Measurements from ENCODE around the gene UBASH3A.

The UBASH3A gene

DNA sequence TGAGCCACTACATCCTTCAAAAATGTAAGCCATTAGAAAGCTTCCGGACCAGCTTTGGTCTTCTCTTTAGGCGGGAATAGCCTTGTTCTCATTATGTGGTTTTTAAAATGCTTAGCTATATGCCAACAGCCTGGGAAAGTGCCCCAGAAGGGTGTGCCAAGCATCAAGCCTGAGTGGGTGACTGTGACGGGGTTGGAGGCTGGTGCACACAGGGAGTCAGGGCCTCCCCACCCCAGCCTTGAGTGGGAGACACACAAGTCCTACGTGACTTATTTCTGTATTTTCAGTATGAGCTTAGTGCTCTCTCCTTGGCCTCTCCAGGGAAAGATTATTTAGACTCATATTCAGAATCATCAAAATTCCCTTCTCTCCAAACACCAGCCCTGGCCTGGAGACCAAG is 9.8 kb downstream of the UBASH3A start:
- H3K36me3 ChIP-seq (replicated peaks in 1 of 2; ENCODE audit: control insufficient read depth in 2 of 2, insufficient read depth in 2 of 2, low read length in 2 of 2): no peaks in the 10 kb centered on the region
- H2AFZ ChIP-seq (ENCODE audit: low read length): no peak overlapping the region
- H2BK120ac ChIP-seq (ENCODE audit: low read depth, low read length): no peak overlapping the region
- no peaks in the 10 kb centered on the region for H3K27me3 ChIP-seq (ENCODE audit: control insufficient read depth in 3 of 3, insufficient read depth in 3 of 3, low read depth in 1 of 3, low read length in 3 of 3)
- no peak overlapping the region for H3K9ac ChIP-seq (ENCODE audit: low read depth, low read length, poor library complexity)
- no peak overlapping the region for H2BK15ac ChIP-seq (ENCODE audit: low read length)
- H3K14ac ChIP-seq (ENCODE audit: low read length): no peak overlapping the region
- no peak overlapping the region for H3K4ac ChIP-seq (ENCODE audit: low read length)
- H3K9me3 ChIP-seq (replicated peaks in 1 of 2; ENCODE audit: control insufficient read depth in 2 of 2, insufficient read depth in 1 of 2, low read depth in 1 of 2, low read length in 2 of 2): peaks cover 0 to 5% of the 10 kb centered on the region in 2 donors
- H4K8ac ChIP-seq (ENCODE audit: low read depth, low read length): no peak overlapping the region
- peaks cover 0 to 5% of the 10 kb centered on the region in 2 donors for H3K4me1 ChIP-seq (ENCODE audit: control insufficient read depth in 2 of 2, insufficient read depth in 1 of 2, low read depth in 1 of 2, low read length in 2 of 2)
- no peak overlapping the region for H3K4me2 ChIP-seq (ENCODE audit: insufficient read depth, low read length, poor library complexity, severe bottlenecking)
- WGBS, 2 donors (ENCODE audit: extremely low coverage in 2 of 2, insufficient read length in 2 of 2, insufficient replicate concordance in 1 of 2): no CpG with 5 or more reads among the region's 4 CpGs
- H4K91ac ChIP-seq (ENCODE audit: low read depth, low read length, poor library complexity): no peak overlapping the region
- no peak overlapping the region for H2AK5ac ChIP-seq (ENCODE audit: low read depth, low read length)
- no peak overlapping the region for H3K18ac ChIP-seq (ENCODE audit: low read length)
- H3K79me1 ChIP-seq (ENCODE audit: low read depth, low read length): no peaks in the 10 kb centered on the region
- no peak overlapping the region for H3K27ac ChIP-seq (replicated peaks; ENCODE audit: low read length)
- no peak for DNase-seq (ENCODE audit: low spot score)
- H3K23ac ChIP-seq (ENCODE audit: low read depth, low read length, poor library complexity): no peak overlapping the region
- no peak overlapping the region for H3K4me3 ChIP-seq (ENCODE audit: low read length in 2 of 2)
- H2BK12ac ChIP-seq (ENCODE audit: low read length): no peak overlapping the region
- no peak overlapping the region for H2BK5ac ChIP-seq (ENCODE audit: low read length)

DNA sequence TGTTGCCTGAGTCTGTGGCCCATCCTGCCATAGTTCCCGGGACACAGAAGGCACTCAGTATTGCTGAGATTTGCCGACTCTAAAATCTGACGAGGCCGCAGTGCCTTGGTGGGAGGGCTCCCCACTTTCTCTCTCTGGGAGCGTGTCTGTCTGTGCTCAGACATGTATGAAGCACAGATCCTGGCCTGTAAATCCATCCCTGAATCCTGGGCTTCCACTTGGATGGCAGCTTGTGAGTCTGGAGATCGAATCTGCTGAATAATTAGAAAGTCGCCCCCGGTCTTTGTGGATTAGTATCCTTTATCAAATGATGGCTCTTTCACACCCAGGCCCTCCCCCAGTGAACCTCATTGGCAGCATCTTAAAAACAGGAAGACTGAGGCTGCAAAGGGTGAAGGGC is 10.4 kb downstream of the UBASH3A start:
- no peak overlapping the region for H4K8ac ChIP-seq (ENCODE audit: low read depth, low read length)
- H4K91ac ChIP-seq (ENCODE audit: low read depth, low read length, poor library complexity): no peak overlapping the region
- no peak overlapping the region for H3K18ac ChIP-seq (ENCODE audit: low read length)
- H3K9me3 ChIP-seq (replicated peaks in 1 of 2; ENCODE audit: control insufficient read depth in 2 of 2, insufficient read depth in 1 of 2, low read depth in 1 of 2, low read length in 2 of 2): peaks cover 0 to 5% of the 10 kb centered on the region in 2 donors
- no peak overlapping the region for H3K4me3 ChIP-seq (ENCODE audit: low read length in 2 of 2)
- H3K4me2 ChIP-seq (ENCODE audit: insufficient read depth, low read length, poor library complexity, severe bottlenecking): no peak overlapping the region
- no peak overlapping the region for H2AFZ ChIP-seq (ENCODE audit: low read length)
- no peak overlapping the region for H2BK12ac ChIP-seq (ENCODE audit: low read length)
- H3K4me1 ChIP-seq (ENCODE audit: control insufficient read depth in 2 of 2, insufficient read depth in 1 of 2, low read depth in 1 of 2, low read length in 2 of 2): peaks cover 0 to 5% of the 10 kb centered on the region in 2 donors
- H3K27me3 ChIP-seq (ENCODE audit: control insufficient read depth in 3 of 3, insufficient read depth in 3 of 3, low read depth in 1 of 3, low read length in 3 of 3): no peaks in the 10 kb centered on the region
- H2AK5ac ChIP-seq (ENCODE audit: low read depth, low read length): no peak overlapping the region
- H3K4ac ChIP-seq (ENCODE audit: low read length): no peak overlapping the region
- H2BK5ac ChIP-seq (ENCODE audit: low read length): no peak overlapping the region
- H3K9ac ChIP-seq (ENCODE audit: low read depth, low read length, poor library complexity): no peak overlapping the region
- no peak overlapping the region for H3K27ac ChIP-seq (replicated peaks; ENCODE audit: low read length)
- DNase-seq (ENCODE audit: low spot score): no peak
- WGBS, 2 donors (ENCODE audit: extremely low coverage in 2 of 2, insufficient read length in 2 of 2, insufficient replicate concordance in 1 of 2): no CpG with 5 or more reads among the region's 8 CpGs
- H3K79me1 ChIP-seq (ENCODE audit: low read depth, low read length): no peaks in the 10 kb centered on the region
- H2BK120ac ChIP-seq (ENCODE audit: low read depth, low read length): no peak overlapping the region
- no peaks in the 10 kb centered on the region for H3K36me3 ChIP-seq (replicated peaks in 1 of 2; ENCODE audit: control insufficient read depth in 2 of 2, insufficient read depth in 2 of 2, low read length in 2 of 2)
- no peak overlapping the region for H2BK15ac ChIP-seq (ENCODE audit: low read length)
- H3K23ac ChIP-seq (ENCODE audit: low read depth, low read length, poor library complexity): no peak overlapping the region
- no peak overlapping the region for H3K14ac ChIP-seq (ENCODE audit: low read length)

DNA sequence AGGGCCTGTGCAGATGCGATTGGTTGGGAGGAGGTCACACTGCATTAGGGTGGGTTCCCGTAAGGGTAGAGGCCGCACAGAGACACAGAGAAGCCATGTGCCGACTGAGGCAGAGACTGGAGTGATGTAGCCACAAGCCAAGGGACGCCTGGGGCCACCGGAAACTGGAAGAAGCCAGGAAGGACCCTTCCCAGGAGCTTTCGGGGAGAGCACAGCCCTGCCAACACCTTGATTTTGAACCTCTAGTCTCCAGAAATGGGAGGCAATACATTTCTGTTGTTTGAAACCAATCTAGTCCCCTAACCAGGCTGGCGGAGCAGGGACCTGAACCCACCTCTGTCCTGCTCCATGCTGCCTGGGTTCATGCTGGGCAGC is 10.8 kb downstream of the UBASH3A start:
- Histone ChIP-seq H2BK12ac (ENCODE audit: low read length) (no peak overlapping the region), H4K8ac (ENCODE audit: low read depth, low read length) (no peak overlapping the region), H2BK120ac (ENCODE audit: low read depth, low read length) (no peak overlapping the region), H3K4me1 (ENCODE audit: control insufficient read depth in 2 of 2, insufficient read depth in 1 of 2, low read depth in 1 of 2, low read length in 2 of 2) (peaks cover 0 to 5% of the 10 kb centered on the region in 2 donors), H3K23ac (ENCODE audit: low read depth, low read length, poor library complexity) (peak overlapping the region; percentile 46), H4K91ac (ENCODE audit: low read depth, low read length, poor library complexity) (no peak overlapping the region), H3K18ac (ENCODE audit: low read length) (peak overlapping the region; percentile 62), H3K79me1 (ENCODE audit: low read depth, low read length) (no peaks in the 10 kb centered on the region), H3K27me3 (ENCODE audit: control insufficient read depth in 3 of 3, insufficient read depth in 3 of 3, low read depth in 1 of 3, low read length in 3 of 3) (no peaks in the 10 kb centered on the region), H3K9me3 (replicated peaks in 1 of 2; ENCODE audit: control insufficient read depth in 2 of 2, insufficient read depth in 1 of 2, low read depth in 1 of 2, low read length in 2 of 2) (peaks cover 0 to 5% of the 10 kb centered on the region in 2 donors), H2BK5ac (ENCODE audit: low read length) (no peak overlapping the region), H3K36me3 (replicated peaks in 1 of 2; ENCODE audit: control insufficient read depth in 2 of 2, insufficient read depth in 2 of 2, low read length in 2 of 2) (no peaks in the 10 kb centered on the region), H3K4ac (ENCODE audit: low read length) (no peak overlapping the region), H2AK5ac (ENCODE audit: low read depth, low read length) (no peak overlapping the region), H3K4me2 (ENCODE audit: insufficient read depth, low read length, poor library complexity, severe bottlenecking) (no peak overlapping the region), H3K9ac (ENCODE audit: low read depth, low read length, poor library complexity) (no peak overlapping the region), H3K4me3 (ENCODE audit: low read length in 2 of 2) (peak overlapping the region in 1 of 2 donors; percentile 49), H3K27ac (replicated peaks; ENCODE audit: low read length) (no peak overlapping the region), H3K14ac (ENCODE audit: low read length) (no peak overlapping the region), H2BK15ac (ENCODE audit: low read length) (peak overlapping the region; percentile 64), H2AFZ (ENCODE audit: low read length) (no peak overlapping the region)
- DNase-seq (ENCODE audit: low spot score): no peak
- WGBS, 2 donors (ENCODE audit: extremely low coverage in 2 of 2, insufficient read length in 2 of 2, insufficient replicate concordance in 1 of 2): no CpG with 5 or more reads among the region's 8 CpGs

DNA sequence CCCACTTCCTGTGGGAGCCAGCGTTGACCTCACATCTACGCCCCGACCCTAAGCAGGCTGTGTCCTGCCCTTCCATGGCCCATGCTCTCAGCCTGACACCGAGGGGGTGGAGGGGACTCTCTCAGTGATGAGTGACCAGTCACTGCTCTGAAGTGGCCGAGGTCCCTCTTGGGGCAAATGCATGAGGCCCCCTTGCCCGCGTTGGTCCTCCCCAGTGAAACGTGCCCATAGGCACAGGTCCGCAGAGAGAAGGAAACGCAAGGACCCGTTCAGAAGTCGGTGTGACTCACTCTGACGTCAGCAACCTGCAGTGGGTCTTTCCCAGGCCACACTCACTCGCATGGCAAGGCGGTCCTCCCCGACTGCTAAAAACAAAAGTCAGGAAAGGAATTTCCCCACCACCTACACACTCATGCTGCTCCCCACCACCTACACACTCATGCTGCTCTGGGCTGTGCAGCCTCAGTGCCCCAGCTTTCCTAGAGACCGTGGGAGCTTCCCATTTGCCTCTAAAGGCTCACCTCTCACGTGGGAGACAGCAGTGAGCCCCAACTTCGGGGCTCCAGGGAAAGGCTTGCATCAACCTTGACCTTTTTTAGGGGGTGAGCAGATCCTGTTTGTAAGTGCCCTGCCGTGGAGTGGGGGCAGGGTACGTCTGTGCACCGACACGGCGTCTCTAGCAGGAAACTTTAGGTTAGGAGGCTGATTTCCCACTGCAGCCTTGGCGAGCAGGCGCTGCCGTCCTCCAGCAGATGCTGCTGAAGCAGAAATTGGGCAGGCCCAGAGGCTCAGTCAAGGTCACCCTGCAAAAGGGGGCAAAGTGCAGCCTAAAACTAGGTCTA is 11.4 kb downstream of the UBASH3A start:
- Histone ChIP-seq H3K4me3 (ENCODE audit: low read length in 2 of 2) (peak overlapping the region in 1 of 2 donors; percentile 49), H3K9ac (ENCODE audit: low read depth, low read length, poor library complexity) (no peak overlapping the region), H3K4me2 (ENCODE audit: insufficient read depth, low read length, poor library complexity, severe bottlenecking) (no peak overlapping the region), H3K79me1 (ENCODE audit: low read depth, low read length) (no peaks in the 10 kb centered on the region), H3K36me3 (replicated peaks in 1 of 2; ENCODE audit: control insufficient read depth in 2 of 2, insufficient read depth in 2 of 2, low read length in 2 of 2) (no peaks in the 10 kb centered on the region), H4K8ac (ENCODE audit: low read depth, low read length) (no peak overlapping the region), H3K14ac (ENCODE audit: low read length) (no peak overlapping the region), H2AFZ (ENCODE audit: low read length) (peak overlapping the region; percentile 17), H3K4me1 (ENCODE audit: control insufficient read depth in 2 of 2, insufficient read depth in 1 of 2, low read depth in 1 of 2, low read length in 2 of 2) (peaks cover 0 to 5% of the 10 kb centered on the region in 2 donors), H3K18ac (ENCODE audit: low read length) (peak overlapping the region; percentile 62), H2BK120ac (ENCODE audit: low read depth, low read length) (no peak overlapping the region), H3K4ac (ENCODE audit: low read length) (no peak overlapping the region), H3K9me3 (replicated peaks in 1 of 2; ENCODE audit: control insufficient read depth in 2 of 2, insufficient read depth in 1 of 2, low read depth in 1 of 2, low read length in 2 of 2) (peaks cover 0 to 5% of the 10 kb centered on the region in 2 donors), H3K27ac (replicated peaks; ENCODE audit: low read length) (no peak overlapping the region), H2BK12ac (ENCODE audit: low read length) (no peak overlapping the region), H3K23ac (ENCODE audit: low read depth, low read length, poor library complexity) (peak overlapping the region; percentile 46), H2AK5ac (ENCODE audit: low read depth, low read length) (no peak overlapping the region), H2BK5ac (ENCODE audit: low read length) (no peak overlapping the region), H3K27me3 (ENCODE audit: control insufficient read depth in 3 of 3, insufficient read depth in 3 of 3, low read depth in 1 of 3, low read length in 3 of 3) (no peaks in the 10 kb centered on the region), H4K91ac (ENCODE audit: low read depth, low read length, poor library complexity) (no peak overlapping the region), H2BK15ac (ENCODE audit: low read length) (peak overlapping the region; percentile 64)
- no peak for DNase-seq (ENCODE audit: low spot score)
- no CpG with 5 or more reads among the region's 27 CpGs for WGBS, 2 donors (ENCODE audit: extremely low coverage in 2 of 2, insufficient read length in 2 of 2, insufficient replicate concordance in 1 of 2)
